G401 (cell line): ENCODE data around the gene OR52I2. TPM values are rescaled to one million over a fixed set of nuclear protein-coding genes. Genes with fewer than 3 reads are reported as not detected.

Source experiments
- total RNA-seq: library from RNA; depleted of rRNA; stranded (reverse); fragments of >200 nt; shearing (Covaris generic); gene quantifications from 2 replicates; pipeline ENCODE4 v1.2.3, GENCODE V29; 2014; rRNA removed

The OR52I2 gene
- total RNA-seq, 1 experiment from 2014 or later: not detected

Other genes starting within 250 kb of the OR52I2 start
- not detected in 2 replicates for gene OR52B4, start 213.4 kb upstream of the OR52I2 start, total RNA-seq
- 14.5 and 20.7 TPM in 2 replicates for gene TRIM21, start 188.0 kb upstream of the OR52I2 start, total RNA-seq
- not detected in 2 replicates for gene OR52K2, start 132.4 kb upstream of the OR52I2 start, total RNA-seq
- gene OR52K1, start 99.1 kb upstream of the OR52I2 start, total RNA-seq: not detected in 2 replicates
- not detected in 2 replicates for gene OR52M1, start 36.6 kb upstream of the OR52I2 start, total RNA-seq
- gene OR52I1, start 12.3 kb downstream of the OR52I2 start, total RNA-seq: not detected in 2 replicates
- 9.2 and 33.6 TPM in 2 replicates for gene TRIM68, start 26.5 kb downstream of the OR52I2 start, total RNA-seq
- gene OR51D1, start 55.7 kb downstream of the OR52I2 start, total RNA-seq: not detected in 2 replicates
- gene OR51E1, start 62.2 kb downstream of the OR52I2 start, total RNA-seq: not detected in 2 replicates
- gene OR51E2, start 116.1 kb downstream of the OR52I2 start, total RNA-seq: not detected in 2 replicates
- gene MMP26, start 123.0 kb downstream of the OR52I2 start, total RNA-seq: not detected in 2 replicates
- gene OR51F1, start 188.2 kb downstream of the OR52I2 start, total RNA-seq: not detected in 2 replicates
- gene OR52R1, start 222.6 kb downstream of the OR52I2 start, total RNA-seq: not detected in 2 replicates
- not detected in 2 replicates for gene OR51F2, start 239.6 kb downstream of the OR52I2 start, total RNA-seq